Esophagus squamous epithelium (tissue), 5 donors: ENCODE measurements around the gene MYLK2. TPM values are rescaled to one million over a fixed set of nuclear protein-coding genes. Genes with fewer than 3 reads are reported as not detected.

Source experiments
- DNase-seq: peaks from one replicate; lab custom pipeline; 2025; lab: John Stamatoyannopoulos, UW
- H3K27ac ChIP-seq, 4 donors: fragments of 200-600 bp; sonication (generic); one replicate each; pipeline ENCODE4 v1.5.1; 2016 to 2019; ENCODE audit warnings: mild to moderate bottlenecking in 1 of 4
- H3K27me3 ChIP-seq, 4 donors: fragments of 200-600 bp; sonication (generic); 1 replicate in 3 of 4; 2 replicates in 1 of 4; pipeline versions ENCODE4 v1.5.1 to v1.6.0; 2017 to 2021; ENCODE audit warnings: antibody characterized with exemption in 1 of 4
- H3K36me3 ChIP-seq, 3 donors: fragments of 200-600 bp; sonication (generic); one replicate each; pipeline ENCODE4 v1.5.1; 2016 to 2019
- H3K4me1 ChIP-seq, 3 donors: fragments of 200-600 bp; sonication (generic); one replicate each; pipeline ENCODE4 v1.5.1; 2017 to 2019
- H3K4me3 ChIP-seq, 4 donors: fragments of 200-600 bp; sonication (generic); 1 replicate in 3 of 4; 2 replicates in 1 of 4; pipeline ENCODE4 v1.5.1; 2016 to 2019; ENCODE audit warnings: mild to moderate bottlenecking in 2 of 4, moderate library complexity in 1 of 4
- H3K9me3 ChIP-seq, 3 donors: fragments of 200-600 bp; sonication (generic); one replicate each; pipeline ENCODE4 v1.5.1; 2016 to 2019
- CTCF ChIP-seq, 6 experiments: fragments of 450-650 bp in 4 of 6; fragments of 200-600 bp in 2 of 6; sonication (generic) in 2 of 6; IDR thresholded peaks; one replicate each; pipeline ENCODE4 v1.5.1; 2016 to 2019; ENCODE audit warnings: antibody characterized with exemption in 6 of 6, mild to moderate bottlenecking in 4 of 6, moderate library complexity in 4 of 6
- POLR2A ChIP-seq, 4 donors: fragments of 450-650 bp; IDR thresholded peaks; one replicate each; pipeline ENCODE4 v1.6.1; 2017; ENCODE audit warnings: antibody characterized with exemption in 4 of 4, mild to moderate bottlenecking in 4 of 4, moderate library complexity in 3 of 4
- WGBS, 2 donors: methylation state at CpG; one replicate each; pipeline ENCODE4 v1.1.5; 2018; 5-methylcytosine and 5-hydroxymethylcytosine counted together
- intact Hi-C: fragments of 100-400 bp; cut with DNase I; formaldehyde crosslinking; loops from one replicate; pipeline ENCODE4 v1.15.0; 2022
- total RNA-seq, 4 donors: library from RNA; depleted of rRNA; stranded (reverse); fragments of >200 nt; gene quantifications; one replicate each; pipeline ENCODE4 v1.1.0, GENCODE V29; 2016
- donor health status: DM: yes; HTN: yes; CAD: no.

MYLK2 gene
- total RNA-seq, 4 donors from 2014 or later, result 0.38 TPM; not detected in 3

- Histone ChIP-seq H3K4me1 (peaks cover 0 to 15% (median 4%) of the 10 kb centered on the region in 3 donors), H3K4me3 (no peak overlapping the region), H3K27me3 (peaks cover 0 to 4% (median 0%) of the 10 kb centered on the region in 4 donors), H3K36me3 (no peaks in the 10 kb centered on the region), H3K9me3 (no peaks in the 10 kb centered on the region), H3K27ac (peak overlapping the region in 2 of 4 donors; percentile 17 to 28)
- TF ChIP-seq CTCF (IDR thresholded peaks at IDR 0.05) (no peak), POLR2A (IDR thresholded peaks at IDR 0.05) (no peak)
- no peak for DNase-seq
- 13 to 35% methylated on average over 1 to 7 of the region's 9 CpGs for WGBS, 2 donors
- intact Hi-C loops, result no loop called here
Measured at GRCh38 chr20:31815408-31816188, 3.6 kb upstream of the MYLK2 start.

- no peak for TF ChIP-seq CTCF (IDR thresholded peaks at IDR 0.05)
- TF ChIP-seq POLR2A (IDR thresholded peaks at IDR 0.05), result no peak
- H3K4me3 ChIP-seq, result no peak overlapping the region
- WGBS, 2 donors, result 84 to 85% methylated on average over 5 of the region's 5 CpGs
- intact Hi-C loops, result no loop called here
- no peaks in the 10 kb centered on the region for H3K36me3 ChIP-seq
- no peaks in the 10 kb centered on the region for H3K9me3 ChIP-seq
- peaks cover 0 to 4% (median 0%) of the 10 kb centered on the region in 4 donors for H3K27me3 ChIP-seq
- DNase-seq, result no peak
- peaks cover 0 to 15% (median 2%) of the 10 kb centered on the region in 3 donors for H3K4me1 ChIP-seq
- H3K27ac ChIP-seq, result peak overlapping the region in 1 of 4 donors; percentile 28
Measured at GRCh38 chr20:31816221-31816620, 2.9 kb upstream of the MYLK2 start.

GRCh38 chr20:31817461-31817860 lies 1.7 kb upstream of the MYLK2 start:
- intact Hi-C loops, result no loop called here
- H3K36me3 ChIP-seq, result no peaks in the 10 kb centered on the region
- DNase-seq, result no peak
- H3K4me1 ChIP-seq, result peaks cover under 1 to 12% (median under 1%) of the 10 kb centered on the region in 3 donors
- TF ChIP-seq POLR2A (IDR thresholded peaks at IDR 0.05), result no peak
- TF ChIP-seq CTCF (IDR thresholded peaks at IDR 0.05), result no peak
- H3K9me3 ChIP-seq, result no peaks in the 10 kb centered on the region
- WGBS, 2 donors, result 71 to 85% methylated on average over 3 to 5 of the region's 5 CpGs
- H3K27me3 ChIP-seq, result peaks cover 0 to 7% (median 0%) of the 10 kb centered on the region in 4 donors
- no peak overlapping the region for H3K27ac ChIP-seq
- H3K4me3 ChIP-seq, result no peak overlapping the region

GRCh38 chr20:31818376-31818908 lies 714 bp upstream of the MYLK2 start:
- WGBS, 2 donors, result 70 to 86% methylated on average over 2 to 5 of the region's 8 CpGs
- H3K27me3 ChIP-seq, result peaks cover 0 to 7% (median 0%) of the 10 kb centered on the region in 4 donors
- intact Hi-C loops, result no loop called here

More at GRCh38 chr20:31818376-31818908, 714 bp upstream of the MYLK2 start:
- no peak for DNase-seq
- no peak for TF ChIP-seq CTCF (IDR thresholded peaks at IDR 0.05)
- no peak for TF ChIP-seq POLR2A (IDR thresholded peaks at IDR 0.05)
- no peak overlapping the region for H3K4me3 ChIP-seq
- no peaks in the 10 kb centered on the region for H3K9me3 ChIP-seq
- peaks cover 7 to 22% (median 9%) of the 10 kb centered on the region in 3 donors for H3K4me1 ChIP-seq
- no peaks in the 10 kb centered on the region for H3K36me3 ChIP-seq
- H3K27ac ChIP-seq, result no peak overlapping the region
